ENCODE results near the gene APOC3. TPM values are rescaled to one million over a fixed set of nuclear protein-coding genes. Genes with fewer than 3 reads are reported as not detected.

The APOC3 gene
- total RNA-seq, 2 donors from 2014 or later = not detected

- 80% methylated on average over 7 of the region's 7 CpGs for WGBS
- H3K36me3 ChIP-seq = no peaks in the 10 kb centered on the region
- TF ChIP-seq POLR2A (IDR thresholded peaks at IDR 0.05) (no peak), POLR2AphosphoS5 (IDR thresholded peaks at IDR 0.05) (no peak), CTCF (IDR thresholded peaks at IDR 0.05) (no peak)
- no peak for DNase-seq (ENCODE audit: low spot score)
- no peaks in the 10 kb centered on the region for H3K27me3 ChIP-seq (replicated peaks; ENCODE audit: insufficient read depth)
- peaks cover 14% of the 10 kb centered on the region for H3K4me1 ChIP-seq (replicated peaks)
- H3K9me3 ChIP-seq = no peaks in the 10 kb centered on the region
- intact Hi-C loops (cut with DNase I) = no loop called here
- H3K4me3 ChIP-seq = no peak overlapping the region
- H3K27ac ChIP-seq = peak overlapping the region in 1 of 2 donors; percentile 57
These were observed 21.9 kb downstream of the APOC3 start for GRCh38 chr11:116851626-116852025.

GRCh38 chr11:116852261-116853031 is 22.7 kb downstream of the APOC3 start:
- DNase-seq (ENCODE audit: low spot score) = peak; percentile 64
- H3K27me3 ChIP-seq (replicated peaks; ENCODE audit: insufficient read depth) = no peaks in the 10 kb centered on the region
- H3K4me1 ChIP-seq (replicated peaks) = peaks cover 14% of the 10 kb centered on the region
- intact Hi-C loops (cut with DNase I) = no loop called here
- H3K36me3 ChIP-seq = no peaks in the 10 kb centered on the region
- 30% methylated on average over 5 of the region's 5 CpGs for WGBS
- H3K9me3 ChIP-seq = no peaks in the 10 kb centered on the region
- peak overlapping the region; percentile 21 to 57 for H3K27ac ChIP-seq
- no peak overlapping the region for H3K4me3 ChIP-seq
- TF ChIP-seq POLR2AphosphoS5 (IDR thresholded peaks at IDR 0.05) (peak; percentile 93), POLR2A (IDR thresholded peaks at IDR 0.05) (no peak), CTCF (IDR thresholded peaks at IDR 0.05) (peak in 1 of 4 experiments; percentile 2)

- no peak overlapping the region for H3K4me3 ChIP-seq
- TF ChIP-seq POLR2AphosphoS5 (IDR thresholded peaks at IDR 0.05) (peak; percentile 48), CTCF (IDR thresholded peaks at IDR 0.05) (no peak)
- no peak for DNase-seq (ENCODE audit: low spot score)
- no peaks in the 10 kb centered on the region for H3K27me3 ChIP-seq (replicated peaks; ENCODE audit: insufficient read depth)
- H3K4me1 ChIP-seq (replicated peaks) = peaks cover 14% of the 10 kb centered on the region
- no peaks in the 10 kb centered on the region for H3K9me3 ChIP-seq
- intact Hi-C loops (cut with DNase I) = no loop called here
- WGBS = 72% methylated on average over 6 of the region's 6 CpGs
- H3K27ac ChIP-seq = peak overlapping the region in 1 of 2 donors; percentile 57
- H3K36me3 ChIP-seq = no peaks in the 10 kb centered on the region
These were observed 23.9 kb downstream of the APOC3 start for GRCh38 chr11:116853461-116854073.

GRCh38 chr11:116855413-116855812 is 25.7 kb downstream of the APOC3 start:
- Histone ChIP-seq H3K27me3 (replicated peaks; ENCODE audit: insufficient read depth) (no peaks in the 10 kb centered on the region), H3K4me1 (replicated peaks) (peaks cover 14% of the 10 kb centered on the region), H3K9me3 (no peaks in the 10 kb centered on the region), H3K36me3 (no peaks in the 10 kb centered on the region), H3K4me3 (no peak overlapping the region), H3K27ac (no peak overlapping the region)
- WGBS = 89% methylated on average over 7 of the region's 7 CpGs
- intact Hi-C loops (cut with DNase I) = no loop called here
- DNase-seq (ENCODE audit: low spot score) = no peak
- TF ChIP-seq CTCF (IDR thresholded peaks at IDR 0.05) (no peak), POLR2AphosphoS5 (IDR thresholded peaks at IDR 0.05) (no peak), POLR2A (IDR thresholded peaks at IDR 0.05) (no peak)

Measured in prostate gland (tissue), 2 donors.